Muscle of back (tissue), 11 donors: Measurements from ENCODE around the gene ADGRL2. TPM values are rescaled to one million over a fixed set of nuclear protein-coding genes. Genes with fewer than 3 reads are reported as not detected.
A peak's percentile ranks its signal among the peaks of the same experiment; 100 is the strongest.
"Not testable (repeated sequence)": the region's sequence is repeated elsewhere in the genome, so short reads cannot be mapped to it uniquely, and the experiment has no call there.

ENCODE experiments used
- DNase-seq, 3 donors: peaks; one replicate each; pipeline versions ENCODE4 v3.0.0 to v3.0.0-alpha.2; 2013
- polyA plus RNA-seq, 10 donors: library from polyadenylated mRNA; unstranded; fragments of 120-200 nt; gene quantifications; one replicate each; pipeline ENCODE4 v1.2.1, GENCODE V29; 2013; ENCODE audit not compliant: insufficient read length in 10 of 10

Gene ADGRL2
- polyA plus RNA-seq, 10 donors: 60.4 to 122 (median 79.7) TPM

- no peak for DNase-seq
These were observed 43.7 kb downstream of the ADGRL2 start for GRCh38 chr1:81844477-81844876.

- DNase-seq: no peak
These were observed 45.9 kb downstream of the ADGRL2 start for GRCh38 chr1:81846630-81847029.

- DNase-seq: no peak
These were observed 46.3 kb downstream of the ADGRL2 start for GRCh38 chr1:81847063-81847462.

- DNase-seq: no peak
These were observed 48.3 kb downstream of the ADGRL2 start for GRCh38 chr1:81848880-81849682.

- DNase-seq: no peak
These were observed 49.3 kb downstream of the ADGRL2 start for GRCh38 chr1:81850031-81850430.

- DNase-seq: no peak
These were observed 49.8 kb downstream of the ADGRL2 start for GRCh38 chr1:81850495-81850894.

GRCh38 chr1:81851217-81851616, 50.5 kb downstream of the ADGRL2 start:
- DNase-seq: no peak

- DNase-seq: no peak
These were observed 52.2 kb downstream of the ADGRL2 start for GRCh38 chr1:81852961-81853360.

GRCh38 chr1:81867235-81867634, 66.5 kb downstream of the ADGRL2 start:
- no peak for DNase-seq

- DNase-seq: peak in 1 of 3 donors; percentile 34
These were observed 68.6 kb downstream of the ADGRL2 start for GRCh38 chr1:81869307-81869706.

GRCh38 chr1:81871091-81871490, 70.4 kb downstream of the ADGRL2 start:
- not testable (repeated sequence) for DNase-seq

GRCh38 chr1:81873946-81874345, 73.2 kb downstream of the ADGRL2 start:
- no peak for DNase-seq

GRCh38 chr1:81874461-81874860, 73.7 kb downstream of the ADGRL2 start:
- DNase-seq: no peak

- no peak for DNase-seq
These were observed 74.2 kb downstream of the ADGRL2 start for GRCh38 chr1:81874940-81875339.

- DNase-seq: peak in 1 of 3 donors; percentile 26
These were observed 76.4 kb downstream of the ADGRL2 start for GRCh38 chr1:81876901-81877733.

- DNase-seq: peak in 1 of 3 donors; percentile 33
These were observed 77.2 kb downstream of the ADGRL2 start for GRCh38 chr1:81877940-81878339.

GRCh38 chr1:81878538-81878937, 77.8 kb downstream of the ADGRL2 start:
- no peak for DNase-seq

GRCh38 chr1:81880781-81881180, 80.0 kb downstream of the ADGRL2 start:
- DNase-seq: no peak

GRCh38 chr1:81885291-81885690, 84.6 kb downstream of the ADGRL2 start:
- DNase-seq: no peak

- not testable (repeated sequence) for DNase-seq
These were observed 85.6 kb downstream of the ADGRL2 start for GRCh38 chr1:81886292-81886691.

GRCh38 chr1:81887421-81888144, 86.8 kb downstream of the ADGRL2 start:
- DNase-seq: no peak

- no peak for DNase-seq
These were observed 88.4 kb downstream of the ADGRL2 start for GRCh38 chr1:81889166-81889565.
